Natural killer cell (primary cell): ENCODE results near the gene APPL2. TPM values are rescaled to one million over a fixed set of nuclear protein-coding genes. Genes with fewer than 3 reads are reported as not detected.

Source experiments
- ATAC-seq, 3 donors: fragments of 150-1000 bp in 2 of 3; fragments of 200-7000 bp in 1 of 3; cut with Tn5 transposase; 1 replicate in 1 of 3; 2 replicates in 2 of 3; pipeline ENCODE4 v1.10.0; 2021; ENCODE audit warnings: mild to moderate bottlenecking in 2 of 3, moderate library complexity in 2 of 3
- DNase-seq, 2 donors: peaks; one replicate each; pipeline versions ENCODE4 v3.0.0 to v3.0.0-alpha.2; 2013 to 2021; ENCODE audit warnings: mixed read lengths in 1 of 2
- H3K27ac ChIP-seq: one replicate; pipeline ENCODE4 v1.5.1; 2013; ENCODE audit warnings: mild to moderate bottlenecking, low read length
- H3K27me3 ChIP-seq: one replicate; pipeline ENCODE4 v1.6.1; 2013; ENCODE audit warnings: low read length; ENCODE audit not compliant: control insufficient read depth, insufficient read depth
- H3K36me3 ChIP-seq: one replicate; pipeline ENCODE4 v1.6.1; 2013; ENCODE audit warnings: low read length; ENCODE audit not compliant: control insufficient read depth, insufficient read depth
- H3K4me1 ChIP-seq: one replicate; pipeline ENCODE4 v1.6.1; 2013; ENCODE audit warnings: low read length; ENCODE audit not compliant: control insufficient read depth, insufficient read depth
- H3K4me3 ChIP-seq: one replicate; pipeline ENCODE4 v1.5.1; 2013; ENCODE audit warnings: low read length
- H3K9me3 ChIP-seq: one replicate; pipeline ENCODE4 v1.6.1; 2013; ENCODE audit warnings: low read length; ENCODE audit not compliant: control insufficient read depth, insufficient read depth
- H3K27ac Mint-ChIP-seq, 2 donors: one replicate each; pipeline ENCODE4 v1.8.0; 2022; ENCODE audit warnings: mild to moderate bottlenecking in 2 of 2, mixed read lengths in 2 of 2, moderate library complexity in 1 of 2
- H3K27me3 Mint-ChIP-seq, 2 donors: one replicate each; pipeline ENCODE4 v1.8.0; 2022; ENCODE audit warnings: low read depth in 2 of 2, mixed read lengths in 2 of 2
- H3K36me3 Mint-ChIP-seq: one replicate; pipeline ENCODE4 v1.8.0; 2022; ENCODE audit warnings: mixed read lengths
- H3K4me1 Mint-ChIP-seq, 2 donors: one replicate each; pipeline ENCODE4 v1.8.0; 2022; ENCODE audit warnings: mixed read lengths in 2 of 2
- H3K4me3 Mint-ChIP-seq: one replicate; pipeline ENCODE4 v1.8.0; 2022; ENCODE audit warnings: mild to moderate bottlenecking, moderate library complexity, mixed read lengths
- H3K9me3 Mint-ChIP-seq, 2 donors: one replicate each; pipeline ENCODE4 v1.8.0; 2022; ENCODE audit warnings: mixed read lengths in 2 of 2
- WGBS: methylation state at CpG from one replicate; pipeline ENCODE4 v1.1.7; 2013; ENCODE audit warnings: missing lambda C conversion rate; ENCODE audit not compliant: insufficient coverage; 5-methylcytosine and 5-hydroxymethylcytosine counted together
- intact Hi-C: fragments of 100-400 bp; cut with micrococcal nuclease; formaldehyde crosslinking; loops from one replicate; pipeline ENCODE4 v1.14.2; 2022
- total RNA-seq, 4 donors: library from RNA; stranded (reverse); fragments of 120-200 nt in 1 of 4; gene quantifications; one replicate each; pipeline versions ENCODE4 v1.2.3 to v1.2.4, GENCODE V29; 2013 to 2022
- TF ChIP-seq, protein P1 (sequence below): fragments of 200-600 bp; IDR thresholded peaks from one replicate; pipeline ENCODE4 v1.8.0; 2022; ENCODE audit warnings: antibody characterized with exemption

The APPL2 gene
- total RNA-seq, 3 donors from 2014 or later (not counting 1 experiment from before 2014, with no cell fraction given), result 56.0 to 65.9 (median 64.2) TPM

DNA sequence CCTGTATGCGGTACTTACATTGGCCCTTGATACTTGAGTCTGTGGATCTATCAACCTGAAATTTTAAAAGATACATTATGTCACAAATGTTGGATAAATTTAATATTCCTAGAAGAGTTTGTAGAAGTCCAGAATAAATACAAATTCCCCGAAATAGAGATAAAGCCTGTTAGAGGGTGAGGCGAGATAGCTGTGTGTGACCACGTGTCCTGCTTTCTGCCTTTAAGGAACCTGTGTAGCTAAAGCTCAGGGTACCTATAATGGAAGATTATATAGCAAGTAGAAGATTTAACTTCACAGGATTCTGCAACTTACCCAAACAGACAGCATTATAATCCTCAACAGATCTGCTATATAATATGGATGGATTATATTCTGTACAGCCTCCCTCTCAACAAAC is 58.8 kb downstream of the APPL2 start:
- 100% methylated on average over 3 of the region's 4 CpGs for WGBS
- Histone ChIP-seq H3K9me3 (no peaks in the 10 kb centered on the region), H3K4me1 (no peaks in the 10 kb centered on the region), H3K27me3 (no peaks in the 10 kb centered on the region), H3K36me3 (peaks cover 31% of the 10 kb centered on the region), H3K4me3 (no peak overlapping the region), H3K27ac (no peak overlapping the region)
- no peaks in the 10 kb centered on the region for H3K27me3 Mint-ChIP-seq
- H3K27ac Mint-ChIP-seq, result no peak overlapping the region
- no peak for DNase-seq
- H3K4me1 Mint-ChIP-seq, result peaks cover 0 to 12% of the 10 kb centered on the region in 2 donors
- peaks cover 2 to 3% of the 10 kb centered on the region in 2 donors for H3K9me3 Mint-ChIP-seq
- H3K4me3 Mint-ChIP-seq, result no peak overlapping the region
- TF ChIP-seq, protein P1, sequence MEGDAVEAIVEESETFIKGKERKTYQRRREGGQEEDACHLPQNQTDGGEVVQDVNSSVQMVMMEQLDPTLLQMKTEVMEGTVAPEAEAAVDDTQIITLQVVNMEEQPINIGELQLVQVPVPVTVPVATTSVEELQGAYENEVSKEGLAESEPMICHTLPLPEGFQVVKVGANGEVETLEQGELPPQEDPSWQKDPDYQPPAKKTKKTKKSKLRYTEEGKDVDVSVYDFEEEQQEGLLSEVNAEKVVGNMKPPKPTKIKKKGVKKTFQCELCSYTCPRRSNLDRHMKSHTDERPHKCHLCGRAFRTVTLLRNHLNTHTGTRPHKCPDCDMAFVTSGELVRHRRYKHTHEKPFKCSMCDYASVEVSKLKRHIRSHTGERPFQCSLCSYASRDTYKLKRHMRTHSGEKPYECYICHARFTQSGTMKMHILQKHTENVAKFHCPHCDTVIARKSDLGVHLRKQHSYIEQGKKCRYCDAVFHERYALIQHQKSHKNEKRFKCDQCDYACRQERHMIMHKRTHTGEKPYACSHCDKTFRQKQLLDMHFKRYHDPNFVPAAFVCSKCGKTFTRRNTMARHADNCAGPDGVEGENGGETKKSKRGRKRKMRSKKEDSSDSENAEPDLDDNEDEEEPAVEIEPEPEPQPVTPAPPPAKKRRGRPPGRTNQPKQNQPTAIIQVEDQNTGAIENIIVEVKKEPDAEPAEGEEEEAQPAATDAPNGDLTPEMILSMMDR, result no peak
- H3K36me3 Mint-ChIP-seq, result no peaks in the 10 kb centered on the region
- intact Hi-C loops, result no loop called here
- no peak for ATAC-seq

DNA sequence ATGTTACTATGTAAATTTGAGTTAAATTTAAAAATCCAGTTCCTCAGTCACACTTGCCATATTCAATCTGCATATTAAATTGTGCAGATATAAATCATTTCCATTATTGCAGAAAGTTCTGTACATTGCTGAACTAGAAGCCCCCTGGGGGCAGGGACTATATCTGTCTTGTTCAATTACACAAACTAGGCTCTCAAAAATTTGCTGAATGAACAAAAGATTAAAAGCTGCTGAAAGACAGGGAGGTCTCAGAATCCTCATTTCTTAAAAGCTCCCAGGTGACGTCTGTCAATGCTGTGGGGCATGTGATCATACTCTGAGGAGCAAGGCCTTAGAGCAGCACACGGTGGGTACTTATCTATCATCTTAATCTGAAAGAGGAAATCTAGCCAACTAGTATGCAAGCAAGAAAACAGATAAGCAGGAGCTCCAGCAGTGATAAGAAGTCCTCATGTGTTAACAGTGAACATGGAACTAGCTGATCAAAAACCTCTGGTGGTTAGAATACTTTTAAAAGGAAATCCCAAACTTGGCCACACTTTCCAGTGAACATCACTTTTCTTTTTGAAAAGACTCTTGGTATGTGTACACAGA is 60.5 kb downstream of the APPL2 start:
- no peaks in the 10 kb centered on the region for H3K4me1 Mint-ChIP-seq
- ATAC-seq, result no peak
- no peak for DNase-seq
- intact Hi-C loops, result no loop called here
- H3K36me3 ChIP-seq, result peaks cover 34% of the 10 kb centered on the region
- no peak overlapping the region for H3K27ac ChIP-seq
- no peaks in the 10 kb centered on the region for H3K9me3 Mint-ChIP-seq
- no peaks in the 10 kb centered on the region for H3K9me3 ChIP-seq
- no peak overlapping the region for H3K4me3 Mint-ChIP-seq
- no peaks in the 10 kb centered on the region for H3K27me3 Mint-ChIP-seq
- H3K4me1 ChIP-seq, result no peaks in the 10 kb centered on the region
- H3K4me3 ChIP-seq, result no peak overlapping the region
- H3K27ac Mint-ChIP-seq, result peak overlapping the region in 1 of 2 donors; percentile 22
- peaks cover 1% of the 10 kb centered on the region for H3K36me3 Mint-ChIP-seq
- H3K27me3 ChIP-seq, result no peaks in the 10 kb centered on the region
- WGBS, result 71% methylated on average over 2 of the region's 2 CpGs
- TF ChIP-seq, protein P1, result no peak

DNA sequence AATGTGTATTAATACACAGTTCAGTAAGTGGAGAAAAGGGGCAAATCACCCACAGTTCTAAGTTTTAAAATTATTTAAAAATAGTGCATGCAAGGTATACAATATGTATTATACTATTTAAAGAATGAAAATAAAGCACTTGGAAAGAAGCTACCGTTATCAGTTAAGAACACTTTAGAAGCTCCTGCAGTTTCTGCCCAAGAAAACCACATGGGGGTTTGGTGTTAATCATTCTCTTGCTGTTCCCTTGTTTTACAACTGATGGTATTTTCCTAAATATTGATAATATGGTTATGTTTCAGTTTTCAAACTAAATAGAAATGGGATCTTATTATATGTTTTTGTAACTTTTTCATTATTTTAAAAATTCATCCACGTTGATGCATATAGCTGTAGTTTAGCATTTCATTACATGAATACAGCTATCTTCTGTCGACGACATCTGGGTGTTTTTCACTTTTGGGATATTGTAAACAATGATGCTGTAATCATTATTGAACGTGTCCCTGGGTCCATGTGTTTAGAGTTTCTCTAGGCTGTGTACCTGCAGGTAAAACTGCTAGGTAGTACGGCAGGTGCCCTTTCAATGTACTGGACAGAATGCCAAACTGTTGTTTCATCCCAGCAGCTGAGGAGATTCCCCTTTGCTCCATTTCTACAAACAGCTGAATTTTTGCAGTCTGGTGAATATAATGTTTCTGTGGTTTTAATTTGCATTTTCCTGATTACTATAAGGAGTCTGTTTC is 64.1 kb downstream of the APPL2 start:
- no peaks in the 10 kb centered on the region for H3K27me3 ChIP-seq
- peaks cover 51% of the 10 kb centered on the region for H3K36me3 ChIP-seq
- intact Hi-C loops, result no loop called here
- Mint-ChIP-seq H3K4me1 (no peaks in the 10 kb centered on the region), H3K27me3 (no peaks in the 10 kb centered on the region), H3K4me3 (no peak overlapping the region), H3K36me3 (peaks cover 17% of the 10 kb centered on the region), H3K9me3 (no peaks in the 10 kb centered on the region), H3K27ac (peak overlapping the region; percentile 17 to 19)
- ATAC-seq (no peak), DNase-seq (no peak)
- no peak overlapping the region for H3K4me3 ChIP-seq
- H3K9me3 ChIP-seq, result no peaks in the 10 kb centered on the region
- no peaks in the 10 kb centered on the region for H3K4me1 ChIP-seq
- TF ChIP-seq, protein P1, result no peak
- H3K27ac ChIP-seq, result no peak overlapping the region
- 95% methylated on average over 4 of the region's 6 CpGs for WGBS
